ENCODE results near the gene JUP. TPM values are rescaled to one million over a fixed set of nuclear protein-coding genes. Genes with fewer than 3 reads are reported as not detected.
"Not testable (repeated sequence)": the region's sequence is repeated elsewhere in the genome, so short reads cannot be mapped to it uniquely, and the experiment has no call there.

Gene JUP
- total RNA-seq, 2 donors from 2014 or later, result 0.32 to 0.45 TPM

DNA sequence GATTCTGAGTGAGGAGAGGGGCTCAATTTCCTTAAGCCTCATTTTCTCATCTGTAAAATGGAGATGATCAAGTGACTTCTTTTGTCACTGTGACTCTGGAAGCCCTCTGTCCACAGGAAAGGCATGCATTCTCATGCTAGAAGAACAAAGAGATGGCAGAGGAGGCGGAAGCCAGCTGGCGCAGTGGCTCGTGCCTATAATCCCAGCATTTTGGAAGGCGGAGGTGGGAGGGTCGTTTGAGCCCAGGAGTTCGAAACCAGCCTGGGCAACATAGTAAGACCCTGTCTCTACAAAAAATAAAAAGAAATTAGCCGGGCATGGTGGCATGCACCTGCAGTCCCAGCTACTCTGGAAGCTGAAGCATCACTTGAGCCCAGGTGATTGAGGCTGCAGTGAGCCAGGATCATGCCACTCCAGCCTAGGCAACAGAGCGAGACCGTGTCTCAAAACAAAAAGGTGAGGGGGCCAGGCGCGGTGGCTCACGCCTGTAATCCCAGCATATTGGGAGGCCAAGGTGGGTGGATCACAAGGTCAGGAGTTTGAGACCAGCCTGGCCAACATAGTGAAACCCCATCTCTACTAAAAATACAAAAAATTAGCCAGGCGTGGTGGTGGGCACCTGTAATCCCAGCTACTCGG lies 10.1 kb downstream of the JUP start:
- not testable (repeated sequence) for H3K27me3 Mint-ChIP-seq; ATAC-seq (replicated peaks); H3K36me3 Mint-ChIP-seq (ENCODE audit: low read depth); H3K9me3 Mint-ChIP-seq; H3K4me3 Mint-ChIP-seq; H3K4me1 Mint-ChIP-seq; H3K27ac Mint-ChIP-seq

DNA sequence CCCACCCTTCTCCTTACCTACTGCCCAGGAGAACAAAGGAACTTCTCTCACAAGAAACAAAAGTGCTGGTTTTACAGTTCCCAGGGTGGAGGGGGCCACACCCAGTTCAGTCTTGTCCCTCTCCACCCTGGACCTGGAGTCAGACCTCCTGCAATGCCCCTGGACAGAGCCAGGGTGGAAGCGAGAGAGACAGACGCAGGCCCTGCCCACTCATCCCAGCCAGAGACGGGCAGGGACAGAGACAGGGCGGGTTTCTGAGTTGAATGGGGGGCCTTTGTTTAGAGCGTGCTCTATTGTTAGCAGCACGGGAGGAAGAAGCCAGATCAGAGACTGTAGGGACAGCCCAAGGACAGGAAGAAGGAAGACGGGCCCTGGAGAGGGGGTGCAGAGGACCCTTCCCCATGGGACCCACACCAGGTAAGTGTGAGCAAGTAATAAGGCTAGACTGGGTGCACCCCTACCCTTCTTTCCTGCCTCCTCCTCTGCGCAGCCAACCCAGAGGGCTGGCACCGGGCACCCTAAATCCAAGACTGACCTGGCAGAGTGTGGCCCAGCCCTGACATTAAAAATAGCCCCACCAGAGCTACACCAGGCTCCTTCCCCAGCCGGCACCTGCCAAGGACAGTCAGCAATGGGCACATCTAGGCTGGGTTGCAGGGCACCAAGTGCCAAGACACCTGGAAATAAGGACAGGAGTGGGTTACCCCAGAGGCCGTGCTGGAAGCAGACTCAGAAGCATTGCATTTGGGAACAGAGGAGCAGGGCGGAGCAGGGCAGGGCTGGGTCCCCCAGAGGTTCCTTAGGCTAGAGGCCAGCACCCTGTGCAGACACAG lies 10.9 kb downstream of the JUP start:
- H3K36me3 Mint-ChIP-seq (ENCODE audit: low read depth), result no peaks in the 10 kb centered on the region

DNA sequence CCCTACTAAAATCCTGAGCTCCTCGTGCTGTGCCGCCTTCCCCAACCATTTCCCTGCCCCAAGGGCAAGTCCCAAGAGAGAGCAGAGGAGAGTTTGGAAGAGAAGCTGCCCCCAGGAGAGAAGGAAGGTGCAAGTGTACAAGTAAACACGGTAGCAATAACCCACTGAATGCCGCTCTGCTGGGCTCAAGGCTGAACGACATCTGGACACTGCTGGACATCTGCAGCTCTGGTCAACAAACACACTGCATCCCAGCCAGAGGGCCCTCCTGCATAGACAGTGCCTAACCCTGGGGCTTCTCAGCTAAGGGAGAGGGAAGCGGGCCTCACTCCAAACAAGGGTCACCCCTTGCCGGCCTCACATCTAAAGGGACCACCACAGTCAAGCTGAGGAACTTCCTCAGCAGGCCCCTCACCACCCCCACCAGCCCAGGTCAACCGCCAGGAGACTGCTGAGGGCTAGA lies 12.7 kb downstream of the JUP start:
- Mint-ChIP-seq H3K9me3 (no peaks in the 10 kb centered on the region), H3K4me3 (no peak overlapping the region), H3K4me1 (no peaks in the 10 kb centered on the region), H3K27me3 (peaks cover 5% of the 10 kb centered on the region), H3K27ac (no peak overlapping the region), H3K36me3 (ENCODE audit: low read depth) (no peaks in the 10 kb centered on the region)
- ATAC-seq (replicated peaks), result no peak

More for the DNA sequence above, 10.9 kb downstream of the JUP start:
- Mint-ChIP-seq H3K9me3 (no peaks in the 10 kb centered on the region), H3K27ac (no peak overlapping the region), H3K27me3 (peaks cover 5% of the 10 kb centered on the region), H3K4me3 (no peak overlapping the region), H3K4me1 (no peaks in the 10 kb centered on the region)
- no peak for ATAC-seq (replicated peaks)

DNA sequence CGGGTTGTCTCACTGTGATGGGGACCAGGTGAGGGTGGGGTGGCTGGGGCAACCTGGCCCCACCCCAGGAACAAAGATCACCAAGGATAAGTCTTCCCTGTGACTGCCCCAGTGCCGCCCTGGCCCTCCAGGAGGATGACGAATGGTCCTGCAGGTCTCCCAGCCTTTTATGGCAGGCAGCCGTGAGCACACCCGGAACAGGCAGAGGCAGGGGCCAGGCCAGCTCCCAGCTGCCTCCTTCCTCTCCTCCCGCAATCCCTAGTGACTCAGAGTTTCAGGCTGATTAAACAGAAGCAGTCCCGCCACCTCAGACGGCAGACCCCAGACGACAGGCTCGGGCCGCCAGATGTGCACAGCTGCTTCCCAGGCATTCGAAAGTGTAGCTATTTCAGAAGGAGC lies 13.3 kb downstream of the JUP start:
- Mint-ChIP-seq H3K27ac (no peak overlapping the region), H3K27me3 (peaks cover 5% of the 10 kb centered on the region), H3K4me1 (no peaks in the 10 kb centered on the region), H3K4me3 (no peak overlapping the region), H3K9me3 (no peaks in the 10 kb centered on the region), H3K36me3 (ENCODE audit: low read depth) (no peaks in the 10 kb centered on the region)
- no peak for ATAC-seq (replicated peaks)

DNA sequence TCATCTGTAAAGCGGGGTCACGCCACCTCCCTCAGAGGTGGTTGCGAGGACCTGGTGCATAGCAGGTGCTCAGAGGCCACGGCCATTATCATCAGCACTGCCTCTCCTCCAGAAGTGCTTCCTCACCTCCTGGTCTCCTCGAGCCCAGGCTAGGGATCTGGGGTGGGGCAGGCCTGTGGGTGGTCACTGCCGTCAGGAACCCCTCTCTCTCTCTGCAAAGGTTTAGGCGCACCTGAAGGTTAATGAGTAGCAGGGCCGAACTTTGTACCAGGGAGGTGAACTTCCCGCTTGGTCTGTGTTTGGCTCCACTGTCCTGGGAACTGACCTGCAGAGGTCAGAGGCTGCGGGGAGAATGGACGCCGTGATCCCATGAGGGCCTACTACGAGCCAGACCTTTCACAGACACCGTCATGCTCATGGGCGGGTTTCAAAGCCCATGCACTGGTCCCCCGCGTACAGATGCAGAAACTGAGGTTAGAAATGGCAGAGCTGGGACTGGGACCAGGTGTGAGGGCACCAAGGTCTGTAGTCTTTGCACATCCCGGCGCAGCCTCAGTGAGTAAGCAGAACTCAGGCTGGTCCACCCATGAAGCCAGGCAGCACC lies 13.8 kb downstream of the JUP start:
- no peak for ATAC-seq (replicated peaks)
- Mint-ChIP-seq H3K36me3 (ENCODE audit: low read depth) (no peaks in the 10 kb centered on the region), H3K4me3 (no peak overlapping the region), H3K27me3 (peaks cover 5% of the 10 kb centered on the region), H3K9me3 (no peaks in the 10 kb centered on the region), H3K27ac (no peak overlapping the region), H3K4me1 (no peaks in the 10 kb centered on the region)

DNA sequence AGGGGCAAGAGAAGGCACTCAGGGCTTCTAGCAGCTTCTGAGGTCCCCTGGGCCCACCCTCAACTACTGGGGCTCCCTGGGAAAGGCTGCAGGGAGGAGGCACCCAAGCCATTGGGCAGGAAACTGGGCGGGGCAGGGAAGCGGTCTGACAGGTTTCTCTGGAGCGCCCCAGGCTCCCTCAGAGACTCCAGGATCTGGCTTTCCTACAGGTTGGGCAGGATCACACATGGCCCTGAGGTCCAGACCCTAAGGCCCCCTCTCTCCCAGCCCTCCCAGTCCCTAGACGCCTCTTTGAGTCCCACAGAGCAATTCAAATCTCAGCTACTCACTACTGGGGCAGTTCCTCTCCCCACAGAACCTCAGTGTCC lies 14.3 kb downstream of the JUP start:
- Mint-ChIP-seq H3K27me3 (peaks cover 5% of the 10 kb centered on the region), H3K4me1 (no peaks in the 10 kb centered on the region), H3K36me3 (ENCODE audit: low read depth) (no peaks in the 10 kb centered on the region), H3K4me3 (no peak overlapping the region), H3K9me3 (no peaks in the 10 kb centered on the region), H3K27ac (no peak overlapping the region)
- ATAC-seq (replicated peaks), result no peak

DNA sequence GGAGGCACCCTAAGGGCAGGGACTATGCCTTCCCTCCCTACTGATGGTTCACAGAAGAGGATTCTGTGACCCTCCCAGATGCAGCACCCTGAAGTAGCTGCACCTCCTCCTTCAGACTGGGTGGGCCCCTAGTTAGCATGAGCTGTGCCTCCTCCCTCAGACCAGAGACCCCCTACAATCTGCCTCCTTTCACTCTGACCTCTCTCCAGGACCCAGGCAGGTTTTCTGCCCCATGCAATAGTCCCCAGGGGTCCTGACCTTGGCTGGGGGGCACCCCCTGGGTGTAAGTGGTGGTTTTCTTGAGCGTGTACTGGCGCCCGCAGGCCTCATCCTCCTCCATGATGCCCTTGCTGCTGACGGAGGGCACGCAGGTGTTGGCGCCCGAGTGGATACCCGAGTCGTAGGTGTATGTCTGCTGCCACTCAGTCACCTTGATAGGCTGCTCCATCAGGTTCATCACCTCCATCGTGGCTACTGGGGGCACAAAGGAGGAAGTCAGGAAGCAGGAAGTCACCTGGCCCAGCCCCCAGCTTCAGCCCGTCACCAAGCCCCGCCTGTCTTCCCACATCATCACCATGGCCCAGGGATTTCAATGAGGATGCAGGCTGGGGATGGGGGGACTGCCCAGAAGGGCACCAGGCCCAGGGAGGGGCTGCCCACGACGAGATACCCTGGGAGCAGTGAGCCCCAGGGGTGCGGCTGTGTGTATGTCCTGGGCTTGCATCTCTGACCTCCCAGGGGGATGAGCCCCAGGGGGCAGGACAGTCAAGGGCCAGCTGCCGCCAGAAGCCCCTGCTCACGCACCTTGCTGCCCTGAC lies 14.9 kb downstream of the JUP start:
- ATAC-seq (replicated peaks), result no peak
- Mint-ChIP-seq H3K9me3 (no peaks in the 10 kb centered on the region), H3K27me3 (peaks cover 5% of the 10 kb centered on the region), H3K36me3 (ENCODE audit: low read depth) (no peaks in the 10 kb centered on the region), H3K4me3 (no peak overlapping the region), H3K4me1 (no peaks in the 10 kb centered on the region), H3K27ac (no peak overlapping the region)

DNA sequence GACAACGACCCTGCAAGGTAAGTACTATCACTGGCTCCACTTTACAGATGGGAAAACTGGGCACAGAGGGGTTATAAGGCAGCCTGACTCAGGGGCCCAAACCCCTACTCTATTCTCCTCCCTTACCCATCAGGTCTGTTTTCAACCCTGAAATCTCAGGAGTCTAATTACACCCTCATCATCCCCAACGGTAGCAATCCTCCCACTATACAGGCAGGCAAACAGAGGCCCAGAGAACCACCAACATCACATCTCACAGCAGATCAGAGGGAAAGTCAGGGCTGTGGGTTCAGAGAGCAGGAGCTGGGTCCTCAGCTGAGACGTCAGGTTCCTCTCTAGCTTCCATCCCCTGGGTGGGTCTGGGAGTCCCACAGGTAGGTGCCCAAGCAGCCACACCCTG lies 16.5 kb downstream of the JUP start:
- no peak for ATAC-seq (replicated peaks)
- no peaks in the 10 kb centered on the region for H3K4me1 Mint-ChIP-seq
- H3K36me3 Mint-ChIP-seq (ENCODE audit: low read depth), result no peaks in the 10 kb centered on the region
- no peak overlapping the region for H3K27ac Mint-ChIP-seq
- H3K27me3 Mint-ChIP-seq, result peaks cover 4% of the 10 kb centered on the region
- no peak overlapping the region for H3K4me3 Mint-ChIP-seq
- no peaks in the 10 kb centered on the region for H3K9me3 Mint-ChIP-seq

DNA sequence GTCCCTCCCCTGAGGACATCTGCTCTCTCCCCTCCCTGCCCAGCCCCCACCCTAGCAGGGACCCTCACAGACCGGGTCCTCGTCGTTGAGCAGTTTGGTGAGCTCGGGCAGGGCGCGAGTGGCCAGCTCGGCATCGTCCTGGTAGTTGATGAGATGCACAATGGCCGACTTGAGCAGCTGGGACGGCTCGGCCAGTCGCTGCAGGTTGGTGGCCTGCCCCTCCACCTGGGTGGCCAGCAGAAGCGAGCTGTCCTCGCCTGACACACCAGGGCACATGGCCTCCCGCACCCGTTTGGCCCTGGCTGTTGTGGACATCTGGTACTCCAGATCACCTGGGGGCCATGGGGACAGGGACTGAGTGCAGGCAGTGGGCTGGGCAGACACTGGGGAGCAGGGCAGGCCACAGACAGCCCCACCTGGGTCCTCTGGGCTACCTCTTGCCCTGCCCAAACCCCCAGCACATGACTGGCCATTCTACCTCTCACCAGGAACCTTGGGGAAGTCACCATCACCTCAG lies 17.1 kb downstream of the JUP start:
- no peak for ATAC-seq (replicated peaks)
- peaks cover 4% of the 10 kb centered on the region for H3K27me3 Mint-ChIP-seq
- no peak overlapping the region for H3K4me3 Mint-ChIP-seq
- no peak overlapping the region for H3K27ac Mint-ChIP-seq
- no peaks in the 10 kb centered on the region for H3K36me3 Mint-ChIP-seq (ENCODE audit: low read depth)
- no peaks in the 10 kb centered on the region for H3K9me3 Mint-ChIP-seq
- H3K4me1 Mint-ChIP-seq, result no peaks in the 10 kb centered on the region

DNA sequence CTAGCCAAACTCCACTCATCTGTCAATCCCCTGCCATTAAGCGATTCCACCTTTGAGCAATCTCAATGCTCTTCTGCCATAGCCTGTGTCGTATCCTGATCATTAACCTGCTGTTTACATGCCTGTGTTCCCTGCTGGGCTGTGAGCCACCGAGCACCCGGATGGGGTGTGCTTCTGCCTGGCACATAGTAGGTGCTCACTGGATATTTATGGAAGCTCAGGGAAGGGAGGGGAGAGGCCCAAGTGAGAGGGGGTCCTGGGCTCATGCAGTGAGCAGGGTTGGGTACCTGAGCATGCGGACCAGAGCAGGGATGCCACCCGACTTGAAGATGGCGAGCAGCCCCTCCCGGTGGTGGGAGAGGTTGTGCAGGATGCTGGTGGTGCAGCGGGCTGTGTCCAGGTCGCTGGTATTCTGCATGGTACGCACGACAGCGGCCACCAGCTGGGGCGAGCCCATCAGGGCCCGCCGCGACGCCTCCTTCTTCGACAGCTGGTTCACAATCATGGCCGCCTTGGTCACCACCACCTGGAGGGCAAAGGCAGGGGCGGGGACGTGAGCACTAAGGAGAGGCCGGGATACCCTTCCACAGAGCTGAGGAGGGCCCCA lies 17.7 kb downstream of the JUP start:
- no peaks in the 10 kb centered on the region for H3K36me3 Mint-ChIP-seq (ENCODE audit: low read depth)
- H3K9me3 Mint-ChIP-seq, result no peaks in the 10 kb centered on the region
- no peaks in the 10 kb centered on the region for H3K4me1 Mint-ChIP-seq
- no peak overlapping the region for H3K27ac Mint-ChIP-seq
- peaks cover 4% of the 10 kb centered on the region for H3K27me3 Mint-ChIP-seq
- no peak for ATAC-seq (replicated peaks)
- no peak overlapping the region for H3K4me3 Mint-ChIP-seq

DNA sequence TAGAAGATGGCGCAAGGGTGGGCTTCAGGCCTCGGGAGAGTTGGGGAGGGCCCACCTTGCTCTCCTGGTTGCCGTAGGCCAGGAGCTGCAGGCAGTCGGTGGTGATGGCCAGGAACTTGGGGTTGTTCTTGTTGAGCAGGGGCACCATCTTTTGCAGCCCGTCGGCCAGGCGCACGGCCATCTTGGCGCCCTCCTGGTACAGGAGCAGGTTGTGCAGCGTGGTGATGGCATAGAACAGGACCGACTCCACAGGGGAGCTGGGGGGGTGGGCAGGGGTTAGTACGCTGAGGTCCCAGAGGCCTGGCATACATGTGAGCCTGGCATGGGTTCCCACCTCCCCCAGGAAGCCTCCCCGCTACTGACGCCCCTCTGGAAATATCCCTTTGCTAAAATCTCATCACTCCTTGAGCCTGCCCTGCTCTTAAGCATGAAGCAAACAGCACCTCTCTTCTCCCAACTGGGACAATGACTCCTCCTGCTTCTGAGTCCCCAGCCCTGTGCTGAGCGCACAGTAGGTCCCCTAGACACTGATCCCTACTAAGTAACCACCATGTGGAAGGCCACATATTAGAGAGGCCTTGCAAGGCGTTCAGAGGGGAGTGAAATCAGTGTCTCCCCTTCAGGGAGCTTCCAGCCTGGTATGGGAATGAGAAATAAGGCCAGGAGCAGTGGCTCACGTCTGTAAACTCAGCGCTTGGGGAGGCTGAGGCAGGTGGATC lies 19.0 kb downstream of the JUP start:
- Mint-ChIP-seq H3K4me1 (no peaks in the 10 kb centered on the region), H3K27ac (no peak overlapping the region), H3K36me3 (ENCODE audit: low read depth) (no peaks in the 10 kb centered on the region), H3K27me3 (peaks cover 4% of the 10 kb centered on the region), H3K9me3 (no peaks in the 10 kb centered on the region), H3K4me3 (no peak overlapping the region)
- no peak for ATAC-seq (replicated peaks)

DNA sequence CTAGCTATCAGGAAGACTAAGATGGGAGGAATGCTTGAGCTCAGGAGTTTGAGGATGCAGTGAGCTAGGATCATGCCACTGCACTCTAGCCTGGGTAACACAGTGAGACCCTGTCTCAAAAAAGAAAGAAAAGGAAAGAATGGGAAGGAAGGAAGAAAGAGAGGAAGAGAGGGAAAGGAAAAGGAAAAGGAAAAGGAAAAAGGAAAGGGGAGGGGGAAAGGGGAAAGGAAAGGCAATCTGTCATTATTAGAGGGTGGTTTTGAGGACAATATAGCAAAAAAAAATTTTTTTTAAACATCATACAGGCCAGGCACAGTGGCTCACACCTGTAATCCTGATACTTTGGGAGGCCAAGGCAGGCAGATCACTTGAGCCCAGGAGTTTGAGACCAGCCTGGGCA lies 20.4 kb downstream of the JUP start:
- H3K4me1 Mint-ChIP-seq, result no peaks in the 10 kb centered on the region
- no peak overlapping the region for H3K4me3 Mint-ChIP-seq
- peaks cover 4% of the 10 kb centered on the region for H3K27me3 Mint-ChIP-seq
- no peak overlapping the region for H3K27ac Mint-ChIP-seq
- no peaks in the 10 kb centered on the region for H3K36me3 Mint-ChIP-seq (ENCODE audit: low read depth)
- ATAC-seq (replicated peaks), result no peak
- H3K9me3 Mint-ChIP-seq, result no peaks in the 10 kb centered on the region

DNA sequence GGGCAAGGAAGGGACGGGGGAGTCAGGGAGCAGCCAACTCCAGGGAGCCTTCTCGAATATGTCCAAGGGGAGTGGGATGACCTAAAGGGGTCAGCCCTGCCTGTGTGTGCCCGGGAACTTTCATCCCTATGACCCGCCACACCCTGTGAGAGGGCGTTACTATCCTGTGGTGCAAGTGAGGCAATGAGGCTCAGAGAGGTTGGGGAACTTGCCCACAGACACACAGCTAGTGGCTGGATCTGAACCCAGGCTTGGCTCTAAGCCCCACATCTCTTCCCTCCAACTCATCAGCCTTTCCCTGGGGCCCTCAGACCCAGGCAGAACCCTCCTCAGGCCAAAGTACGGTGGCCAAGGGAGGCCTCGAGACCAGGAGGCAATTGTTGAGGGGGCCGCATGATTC lies 23.2 kb downstream of the JUP start:
- Mint-ChIP-seq H3K4me3 (no peak overlapping the region), H3K36me3 (ENCODE audit: low read depth) (no peaks in the 10 kb centered on the region), H3K27ac (no peak overlapping the region), H3K27me3 (peaks cover 4% of the 10 kb centered on the region), H3K4me1 (no peaks in the 10 kb centered on the region), H3K9me3 (no peaks in the 10 kb centered on the region)
- no peak for ATAC-seq (replicated peaks)

All from activated T-helper 17 cell treated with anti-CD3 and anti-CD28 coated beads, Interleukin-2, amount 50 U/mL, for 72 hours (primary cell).